RWPE1 (cell line): ENCODE measurements around the gene NPW.

Source experiments
- CTCF ChIA-PET: fragments of 350-600 bp; sonication (Branson Sonifier 250); formaldehyde crosslinking; extraction: SDS; loops from one replicate; lab custom pipeline; 2021; lab: Yijun Ruan, JAX
- POLR2A ChIA-PET: fragments of 400-600 bp; formaldehyde crosslinking; extraction: SDS; loops from one replicate; lab custom pipeline; 2020; ENCODE audit warnings: antibody characterized with exemption; ENCODE audit not compliant: low non-redundant PET; lab: Yijun Ruan, JAX
- DNase-seq: peaks from one replicate; pipeline ENCODE4 v3.0.0; 2012; ENCODE audit warnings: low spot score
- H3K27ac ChIP-seq: fragments of 450-650 bp; 2 replicates; pipeline ENCODE4 v1.5.1; 2017
- CTCF ChIP-seq: fragments of 450-650 bp; conservative IDR thresholded peaks from 2 replicates; pipeline ENCODE4 v1.5.1; 2017; ENCODE audit warnings: low read depth, mild to moderate bottlenecking

NPW gene

GRCh38 chr16:2004795-2005517 lies 14.6 kb upstream of the NPW start:
- peak overlapping the region; percentile 98 for H3K27ac ChIP-seq
- no peak for DNase-seq
- ChIA-PET CTCF (interaction anchor here (0.6 to 2.5 kb wide), 4 partner anchors 136 to 202 kb away, joined by 3 to 17 read pairs (median 4); no protein-coding TSS in a partner anchor), POLR2A (interaction anchor here (0.7 kb wide), 1 partner anchor 12 kb away, joined by 3 read pairs; no protein-coding TSS in a partner anchor)
- TF ChIP-seq CTCF = no peak

DNA sequence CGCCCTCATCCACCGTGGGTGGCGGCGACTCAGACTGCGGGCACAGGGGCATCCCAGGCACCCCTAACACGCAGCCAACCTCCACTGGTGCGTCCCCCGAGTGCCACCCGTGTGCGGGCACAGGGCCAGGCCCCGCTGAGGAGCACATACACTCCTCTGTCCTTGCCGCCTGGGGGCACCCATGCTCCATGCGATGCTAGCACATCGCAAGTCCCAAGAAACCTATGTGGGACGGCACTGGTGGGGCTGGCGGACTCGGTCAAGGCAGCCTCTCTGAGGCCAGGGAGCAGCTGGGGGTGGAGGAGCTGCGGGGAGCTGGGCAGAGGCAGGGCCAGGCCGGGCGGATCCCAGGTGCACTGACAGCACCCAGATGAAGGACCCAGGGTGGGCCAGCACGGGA lies 13.9 kb upstream of the NPW start:
- POLR2A ChIA-PET = no interaction called here
- no peak for TF ChIP-seq CTCF
- peak overlapping the region; percentile 98 for H3K27ac ChIP-seq
- CTCF ChIA-PET = interaction anchor here (0.5 to 2.5 kb wide), 2 partner anchors 135 to 163 kb away, joined by 3 to 17 read pairs; no protein-coding TSS in a partner anchor
- DNase-seq = no peak

DNA sequence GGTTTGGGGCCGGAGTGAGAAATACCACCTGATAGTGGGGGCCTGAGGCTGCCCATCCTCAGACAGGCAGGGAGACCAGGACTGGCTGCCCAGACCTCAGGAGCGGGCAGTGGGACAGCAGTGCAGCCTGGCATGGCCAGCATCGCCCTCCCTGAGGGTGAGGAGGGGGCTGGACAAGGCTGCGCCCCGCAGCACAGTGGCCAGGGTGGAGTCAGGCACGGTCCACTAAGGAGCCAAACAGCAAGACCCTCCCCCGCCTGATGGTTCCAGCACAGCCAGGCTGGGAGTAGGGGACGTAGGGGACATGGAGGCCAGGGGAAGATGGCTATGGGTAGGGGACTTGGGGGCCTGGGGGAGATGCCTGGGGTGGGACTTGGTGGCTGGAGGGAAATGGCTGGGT lies 13.3 kb upstream of the NPW start:
- POLR2A ChIA-PET = no interaction called here
- CTCF ChIA-PET = no interaction called here
- DNase-seq = no peak

GRCh38 chr16:2007081-2007836 lies 12.3 kb upstream of the NPW start:
- H3K27ac ChIP-seq = peak overlapping the region; percentile 98
- CTCF ChIA-PET = interaction anchor here (0.6 kb wide), 3 partner anchors 14 to 58 kb away, joined by 3 read pairs; no protein-coding TSS in a partner anchor
- TF ChIP-seq CTCF = no peak
- no peak for DNase-seq
- POLR2A ChIA-PET = interaction anchor here (0.6 to 1.2 kb wide), 3 partner anchors 14 to 148 kb away, joined by 3 to 8 read pairs (median 3); partner anchors contain the start of genes RPS2 and TRAF7

More for the DNA sequence above, 13.3 kb upstream of the NPW start:
- no peak for TF ChIP-seq CTCF
- H3K27ac ChIP-seq = peak overlapping the region; percentile 98

DNA sequence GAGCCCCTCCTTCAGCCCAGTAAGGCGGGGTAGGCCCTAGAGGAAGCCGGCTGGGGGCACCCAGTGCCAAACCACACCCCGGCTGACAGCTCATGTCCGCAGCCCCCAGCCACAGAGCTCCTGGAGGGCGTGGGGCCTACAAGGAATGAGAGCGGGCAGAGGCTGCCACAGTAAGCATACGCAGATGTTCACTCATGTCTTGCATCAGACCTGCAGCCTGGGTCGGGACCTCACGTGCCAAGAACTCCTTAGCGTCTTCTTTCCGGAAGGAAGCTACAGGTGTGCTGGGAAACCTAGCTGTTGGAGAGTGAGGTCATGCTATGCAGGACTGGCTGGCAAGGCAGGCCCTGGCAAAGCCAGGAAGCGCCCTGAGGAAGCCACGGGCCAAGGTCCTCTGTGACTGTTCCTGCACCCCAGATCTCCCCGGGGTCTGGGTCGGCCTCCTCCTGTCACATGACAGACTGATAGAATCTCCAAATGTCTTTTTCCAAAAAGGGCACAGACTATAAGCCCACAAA lies 11.5 kb upstream of the NPW start:
- no peak for TF ChIP-seq CTCF
- ChIA-PET POLR2A (interaction anchor here (0.6 to 1.2 kb wide), 6 partner anchors 13 to 147 kb away, joined by 3 to 8 read pairs (median 3); partner anchors contain the start of genes RPS2 and TRAF7), CTCF (interaction anchor here (0.6 kb wide), 1 partner anchor 40 kb away, joined by 3 read pairs; no protein-coding TSS in a partner anchor)
- peak overlapping the region; percentile 98 for H3K27ac ChIP-seq
- DNase-seq = peak; percentile 88
